GM10847 (cell line): ENCODE measurements around the gene GNG4.

Experiments
- POLR2A ChIP-seq: IDR thresholded peaks from 2 replicates; pipeline ENCODE4 v1.6.1; 2011; ENCODE audit not compliant: insufficient read length; ENCODE audit errors: extremely low read depth

GNG4 gene

GRCh38 chr1:235657747-235658526, 8.4 kb upstream of the GNG4 start:
- TF ChIP-seq POLR2A = no peak

- no peak for TF ChIP-seq POLR2A
Observed at GRCh38 chr1:235657269-235657668, 7.7 kb upstream of the GNG4 start.

- no peak for TF ChIP-seq POLR2A
Observed at GRCh38 chr1:235652364-235652763, 2.8 kb upstream of the GNG4 start.

GRCh38 chr1:235651170-235651806, 1.7 kb upstream of the GNG4 start:
- TF ChIP-seq POLR2A = no peak

- no peak for TF ChIP-seq POLR2A
Observed at GRCh38 chr1:235650341-235651169, 971 bp upstream of the GNG4 start.

- no peak for TF ChIP-seq POLR2A
Observed at GRCh38 chr1:235648954-235649367, 623 bp downstream of the GNG4 start.

- TF ChIP-seq POLR2A = no peak
Observed at GRCh38 chr1:235648407-235648907, 1.1 kb downstream of the GNG4 start.

- no peak for TF ChIP-seq POLR2A
Observed at GRCh38 chr1:235646463-235646862, 3.1 kb downstream of the GNG4 start.

GRCh38 chr1:235644693-235645305, 4.8 kb downstream of the GNG4 start:
- TF ChIP-seq POLR2A = no peak

- no peak for TF ChIP-seq POLR2A
Observed at GRCh38 chr1:235643837-235644692, 5.5 kb downstream of the GNG4 start.

GRCh38 chr1:235642943-235643371, 6.6 kb downstream of the GNG4 start:
- TF ChIP-seq POLR2A = no peak

- no peak for TF ChIP-seq POLR2A
Observed at GRCh38 chr1:235642011-235642942, 7.3 kb downstream of the GNG4 start.

- no peak for TF ChIP-seq POLR2A
Observed at GRCh38 chr1:235640580-235640979, 9.0 kb downstream of the GNG4 start.
